Measurements from ENCODE around the gene CREB3.

CREB3 gene

DNA sequence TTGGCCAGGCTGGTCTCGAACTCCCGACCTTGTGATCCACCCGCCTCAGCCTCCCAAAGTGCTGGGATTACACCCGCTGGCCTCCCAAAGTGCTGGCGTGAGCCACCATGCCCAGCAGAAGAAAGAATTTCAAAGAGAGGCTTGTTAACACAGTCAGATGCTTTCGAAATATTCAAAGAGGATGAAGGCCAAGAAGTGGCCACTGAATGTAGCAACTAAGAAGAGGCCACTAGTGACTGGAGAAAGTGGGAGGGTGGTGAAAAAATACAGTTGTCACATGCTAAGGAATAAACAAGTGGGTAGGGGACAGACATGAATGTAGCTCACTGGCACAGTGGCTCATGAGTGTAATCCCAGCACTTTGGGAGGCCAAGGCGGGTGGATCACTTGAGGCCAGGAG, 29.8 kb upstream of the CREB3 start:
- no peak for DNase-seq (ENCODE audit: low read depth, low spot score)

DNA sequence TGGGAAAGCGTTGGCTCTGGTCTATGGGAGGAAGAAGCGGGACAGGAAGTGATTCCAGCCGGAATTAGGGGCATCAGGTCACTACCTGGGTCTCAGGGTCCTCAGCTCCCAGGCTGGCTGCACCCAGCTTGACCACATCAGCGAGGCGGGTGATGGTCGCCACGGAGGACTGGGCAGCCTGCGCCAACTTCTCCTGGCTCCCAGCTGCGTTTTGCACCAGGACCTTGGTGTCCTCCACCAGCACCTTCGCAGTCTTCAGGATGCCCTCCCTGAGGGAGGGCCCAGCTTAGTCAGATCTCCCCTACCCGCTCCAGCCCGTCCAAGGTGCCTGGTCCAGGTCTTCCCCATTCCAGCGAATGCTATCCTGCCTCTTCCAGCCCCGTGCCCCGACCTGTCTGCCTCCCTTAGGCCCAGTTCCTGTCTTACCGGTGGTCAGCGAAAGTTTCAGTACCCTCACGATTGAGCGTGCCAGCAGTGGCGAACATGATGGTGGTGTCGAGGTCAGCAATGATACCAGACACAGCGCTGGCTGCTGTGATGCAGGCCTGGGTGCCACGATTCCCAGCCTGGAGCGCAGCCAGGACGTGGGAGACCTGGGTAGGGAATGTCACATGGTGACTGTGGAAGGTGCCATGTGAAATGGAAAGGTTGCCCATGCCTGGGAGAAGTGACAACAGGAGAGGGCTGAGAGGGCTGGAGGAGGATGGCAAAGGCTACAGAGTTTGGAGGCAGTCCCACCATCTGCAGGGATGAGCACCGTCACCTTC, 28.4 kb upstream of the CREB3 start:
- DNase-seq (ENCODE audit: low read depth, low spot score), result no peak

DNA sequence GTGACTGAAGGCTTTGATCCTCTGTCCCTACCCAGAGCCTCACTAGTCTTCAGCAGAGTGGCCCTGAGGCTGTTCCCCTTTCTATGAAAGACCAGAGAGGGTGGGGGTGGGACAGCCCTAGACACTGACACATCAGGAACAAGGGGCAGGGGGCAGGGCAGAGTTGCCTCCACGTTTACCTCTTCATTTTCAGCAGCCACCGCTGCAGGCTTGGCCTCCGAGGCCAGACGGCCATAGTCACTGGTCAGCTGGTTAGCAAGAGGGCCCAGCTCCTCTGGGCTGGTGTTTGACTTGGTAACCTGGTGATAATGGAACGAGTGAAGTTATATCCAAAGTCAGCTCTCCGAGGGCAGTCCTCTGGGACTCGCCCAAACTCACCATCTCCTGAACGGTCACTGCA, 27.1 kb upstream of the CREB3 start:
- DNase-seq (ENCODE audit: low read depth, low spot score), result no peak

DNA sequence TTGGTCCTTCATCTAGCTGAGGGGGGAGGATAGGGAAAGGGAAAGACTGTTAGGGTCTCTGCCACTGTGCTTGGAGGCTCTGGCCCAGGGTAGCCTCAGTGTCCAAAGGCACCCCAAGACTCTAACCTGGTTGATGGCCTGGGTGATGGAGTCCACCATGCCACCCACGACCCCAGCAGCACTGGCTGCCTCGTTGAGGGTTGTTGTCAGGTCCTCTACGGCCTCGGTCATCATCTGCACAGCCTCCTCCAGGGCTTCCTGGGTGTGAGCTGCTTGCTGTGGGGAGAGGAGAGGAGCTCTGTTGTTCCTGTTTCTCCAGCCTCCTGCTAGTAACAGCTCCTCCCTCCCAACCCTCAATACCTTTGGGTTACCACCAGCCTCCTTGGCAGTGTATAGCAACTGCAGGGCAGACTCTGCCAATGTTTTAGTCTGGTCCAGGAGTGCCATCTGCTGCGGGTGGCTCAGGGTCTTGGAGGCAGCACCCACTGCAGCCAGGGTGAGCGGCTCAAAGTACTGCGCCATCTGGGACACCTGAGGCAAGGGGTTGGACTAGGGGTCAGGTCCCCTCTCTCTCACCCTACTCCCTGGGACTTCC, 26.5 kb upstream of the CREB3 start:
- no peak for DNase-seq (ENCODE audit: low read depth, low spot score)

DNA sequence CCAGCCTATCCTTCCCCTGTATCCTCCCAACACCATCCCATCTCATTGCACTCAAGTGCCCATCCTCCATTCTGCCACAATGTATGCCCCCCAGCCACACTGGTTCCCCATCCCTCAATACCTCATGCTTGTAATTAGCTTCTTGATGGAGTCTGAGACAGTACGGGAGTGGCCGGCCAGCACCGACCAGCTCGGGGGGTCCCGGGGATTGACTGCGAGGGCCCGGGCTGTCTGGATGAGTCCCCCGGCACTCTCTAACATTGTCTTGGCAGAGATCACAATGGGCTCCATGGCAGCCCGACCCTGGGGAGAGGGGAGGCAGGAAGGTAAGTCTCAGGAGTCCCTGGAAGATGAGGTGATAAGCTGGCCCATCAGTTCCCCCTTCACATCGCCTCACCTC, 25.5 kb upstream of the CREB3 start:
- no peak for DNase-seq (ENCODE audit: low read depth, low spot score)

DNA sequence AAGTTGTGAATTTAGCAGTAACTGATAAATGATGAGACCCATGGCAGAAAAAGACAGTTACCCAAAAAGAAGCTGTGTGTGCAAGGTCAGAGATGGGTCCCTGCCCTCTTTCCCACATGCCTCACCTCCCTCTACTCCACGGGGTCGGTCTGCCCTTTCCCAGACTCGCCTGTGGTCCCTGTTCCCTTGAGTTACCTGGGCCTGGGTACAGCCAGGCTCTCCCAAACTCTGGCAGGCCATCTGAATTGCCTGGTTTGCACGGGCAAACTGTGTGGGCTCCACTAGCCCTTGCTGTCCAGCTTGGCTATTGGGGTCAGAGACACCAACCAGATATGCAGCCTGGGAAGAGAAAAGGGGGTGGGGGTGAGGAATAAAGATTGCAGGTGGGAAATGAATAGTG, 24.3 kb upstream of the CREB3 start:
- no peak for DNase-seq (ENCODE audit: low read depth, low spot score)

DNA sequence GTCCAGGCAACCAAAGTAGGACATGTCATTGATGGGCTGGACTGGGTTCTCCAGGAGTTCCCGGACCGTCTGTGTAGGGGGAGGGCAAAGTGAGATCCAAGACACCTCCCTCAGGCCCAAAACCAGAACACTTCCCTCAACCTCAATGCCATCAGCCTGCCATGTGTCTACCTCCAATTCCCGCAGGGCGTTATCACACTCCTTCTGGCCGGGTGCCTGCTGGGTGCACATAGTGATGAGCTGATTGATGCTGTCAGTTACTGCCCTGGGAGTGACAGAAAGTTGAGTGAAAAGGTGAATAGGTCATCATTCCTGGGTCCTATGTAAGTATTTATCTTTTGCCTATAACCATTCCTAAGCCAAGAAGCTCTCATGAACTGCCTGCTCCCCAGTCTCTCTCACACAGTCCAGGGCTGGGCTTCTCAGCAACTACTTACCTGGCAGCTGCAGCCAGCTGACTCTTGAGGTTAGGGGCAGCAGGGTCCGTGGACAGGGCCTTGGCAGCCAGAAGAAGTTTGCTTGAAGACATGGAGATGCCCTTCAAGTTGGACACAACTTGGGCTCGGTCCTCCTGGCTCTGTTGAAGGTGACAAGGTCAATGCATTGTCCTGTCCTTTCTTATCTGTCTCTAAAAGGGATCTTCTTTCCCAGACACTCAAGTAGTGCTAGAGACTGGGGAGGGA, 21.5 kb upstream of the CREB3 start:
- DNase-seq (ENCODE audit: low read depth, low spot score), result no peak

DNA sequence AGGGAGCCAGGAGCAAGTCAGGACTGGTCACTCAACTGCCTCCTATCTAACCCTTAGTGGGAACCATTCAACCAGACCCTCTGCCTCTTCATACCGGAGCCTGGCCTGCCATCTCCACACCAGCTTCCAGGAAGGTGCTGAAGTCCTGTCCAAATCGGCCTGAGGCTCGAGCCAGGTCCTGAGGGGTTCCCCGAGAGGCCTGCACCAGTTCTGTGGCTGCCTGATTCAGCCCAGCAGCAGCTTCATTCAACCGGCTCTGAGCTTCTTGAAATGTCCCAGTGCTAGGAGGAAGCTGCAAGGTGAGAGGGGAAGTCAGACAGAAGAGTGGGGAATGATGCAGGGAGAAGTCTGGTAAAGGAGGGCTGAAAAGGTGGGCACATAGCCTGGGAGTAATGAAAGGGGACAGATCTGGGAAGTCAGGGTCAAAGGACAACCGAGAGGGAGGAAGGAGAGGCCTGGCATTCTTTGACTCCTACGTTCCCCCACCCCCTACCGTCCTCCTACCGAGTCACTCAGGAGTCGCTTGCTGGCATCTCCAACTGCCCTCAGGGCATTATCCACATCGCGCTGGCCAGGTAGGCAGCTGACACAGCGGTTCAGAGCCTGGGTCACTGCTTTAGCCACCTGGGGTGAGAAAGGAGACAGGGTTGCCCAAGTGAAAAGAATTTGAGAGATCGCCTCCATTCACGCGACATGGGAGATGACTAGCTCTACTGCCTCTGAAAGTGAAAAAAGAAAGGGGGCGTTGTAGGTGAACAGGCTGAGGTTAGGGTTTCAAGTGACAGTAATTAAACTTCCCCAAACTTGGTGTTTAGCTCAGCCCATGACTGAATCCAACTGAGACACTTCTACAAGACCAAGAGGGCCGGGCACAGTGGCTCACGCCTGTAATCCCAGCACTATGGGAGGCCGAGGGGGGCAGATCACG, 20.7 kb upstream of the CREB3 start:
- no peak for DNase-seq (ENCODE audit: low read depth, low spot score)

DNA sequence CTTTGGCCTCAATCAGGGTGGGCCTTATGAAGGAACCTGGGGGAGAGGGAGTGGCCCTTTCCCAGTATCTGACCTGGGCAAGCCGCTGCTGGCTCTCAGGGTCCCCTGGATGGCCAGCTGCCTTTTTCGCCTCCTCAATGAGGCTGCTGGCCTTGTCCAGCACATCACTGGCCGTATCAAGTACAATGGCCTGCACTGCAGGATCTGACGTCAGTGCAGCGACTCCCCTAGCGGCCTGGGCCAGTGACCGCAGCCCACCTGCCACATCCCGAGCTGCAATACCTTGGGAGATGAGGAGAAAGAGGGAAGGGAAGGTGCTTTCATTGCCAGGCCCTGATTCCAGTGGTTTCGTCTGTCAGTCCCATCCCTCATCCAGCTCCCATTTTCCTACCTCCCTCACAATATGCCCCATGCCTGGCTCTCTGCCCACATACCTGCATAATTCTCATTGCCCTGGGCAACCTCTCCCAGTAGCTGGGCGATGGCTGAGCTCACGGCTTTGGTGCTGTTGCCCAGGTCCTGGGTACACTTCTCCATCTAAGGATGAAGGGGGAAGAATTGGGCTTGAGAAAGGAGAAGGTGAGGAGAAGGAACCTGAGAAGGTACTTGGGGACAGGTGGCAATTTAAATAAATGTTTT, 19.6 kb upstream of the CREB3 start:
- peak; percentile 58 for DNase-seq (ENCODE audit: low read depth, low spot score)

DNA sequence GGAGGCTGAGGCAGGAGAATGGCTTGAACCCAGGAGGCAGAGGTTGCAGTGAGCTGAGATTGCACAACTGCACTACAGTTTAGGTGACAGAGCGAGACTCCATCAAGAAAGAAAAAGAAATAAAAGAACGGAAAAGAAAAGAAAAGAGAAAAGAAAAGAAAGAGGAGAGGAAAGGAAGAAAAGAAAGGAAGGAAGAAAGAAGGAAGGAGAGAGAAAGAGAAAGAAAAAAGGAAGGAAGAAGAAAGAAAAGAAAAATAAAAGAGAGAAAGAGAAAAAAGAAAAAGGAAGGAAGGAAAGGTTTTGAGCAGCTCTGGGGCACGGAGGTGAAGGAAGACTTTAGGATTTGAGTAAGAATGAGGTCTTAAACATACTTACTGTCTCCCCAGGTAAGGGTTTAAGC, 18.9 kb upstream of the CREB3 start:
- no peak for DNase-seq (ENCODE audit: low read depth, low spot score)

DNA sequence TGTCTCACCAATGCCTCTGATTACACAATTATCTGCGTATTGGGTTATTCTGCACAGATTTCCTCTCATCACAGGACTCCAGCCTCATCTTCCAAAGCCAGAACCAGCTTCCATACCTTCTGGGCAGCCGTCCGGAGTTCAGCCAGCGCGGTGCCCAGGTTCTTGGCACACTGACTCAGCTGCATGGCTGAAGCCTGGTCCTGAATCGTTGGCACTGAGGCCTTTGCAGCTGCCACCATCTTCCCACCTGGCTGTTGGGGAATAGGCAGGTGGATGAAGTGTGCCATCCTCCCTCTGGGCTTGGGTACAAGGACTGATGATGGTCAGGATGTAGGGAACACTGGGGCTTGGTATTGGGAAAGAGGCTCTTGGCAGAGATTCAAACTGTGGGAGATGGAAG, 18.3 kb upstream of the CREB3 start:
- no peak for DNase-seq (ENCODE audit: low read depth, low spot score)

DNA sequence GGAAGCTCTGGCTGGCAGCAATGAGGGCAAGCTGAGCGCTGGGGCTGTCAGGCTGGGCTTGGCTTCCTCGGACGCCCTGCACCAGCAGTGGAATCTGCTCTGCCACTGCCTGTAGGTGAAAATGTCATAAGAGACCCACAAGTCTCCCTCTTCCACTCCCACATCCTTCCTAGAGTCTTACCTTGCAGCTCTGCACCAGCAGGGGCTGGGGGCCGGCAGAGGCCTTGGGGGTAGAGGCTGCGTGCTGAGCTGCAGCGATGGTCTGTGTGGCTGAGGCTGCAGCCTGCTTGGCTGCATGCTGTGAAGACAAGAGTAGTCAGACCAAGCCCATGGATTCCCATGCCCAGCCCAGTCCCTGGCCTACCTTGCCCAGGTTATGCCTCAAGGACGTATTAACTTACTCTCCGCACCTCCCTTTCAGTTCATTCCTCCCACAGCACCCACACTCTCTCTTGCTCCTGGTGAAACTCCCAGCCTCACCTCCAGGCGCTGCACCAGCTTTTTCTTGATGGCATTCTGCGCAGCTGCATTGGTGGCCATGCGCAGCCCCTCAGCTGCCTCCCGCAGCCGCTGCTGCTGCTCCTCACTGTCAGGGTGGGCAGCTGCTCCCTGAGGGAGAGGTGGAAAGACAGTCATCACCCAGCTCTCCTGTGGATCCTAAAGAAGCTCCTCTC, 17.8 kb upstream of the CREB3 start:
- no peak for DNase-seq (ENCODE audit: low read depth, low spot score)

DNA sequence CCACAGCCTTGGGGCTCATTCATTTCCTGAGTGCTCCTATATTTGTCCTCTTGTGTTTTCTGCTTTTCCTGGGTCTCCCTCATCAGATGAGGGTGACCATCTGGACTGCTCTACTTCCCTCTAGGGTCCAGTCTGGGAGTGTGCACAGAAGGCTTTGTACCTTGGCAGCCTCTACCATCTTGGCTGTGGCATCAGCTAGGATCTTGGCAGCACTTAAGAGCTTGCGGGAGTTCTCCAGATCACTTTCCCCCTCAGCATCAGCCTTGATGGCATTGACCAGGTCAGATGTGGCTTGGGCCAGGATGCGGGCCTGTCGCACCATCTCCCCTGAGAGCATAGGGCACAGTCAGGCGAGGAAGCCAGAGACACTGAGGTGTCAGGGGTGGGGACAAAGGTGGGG, 16.2 kb upstream of the CREB3 start:
- peak; percentile 17 for DNase-seq (ENCODE audit: low read depth, low spot score)

DNA sequence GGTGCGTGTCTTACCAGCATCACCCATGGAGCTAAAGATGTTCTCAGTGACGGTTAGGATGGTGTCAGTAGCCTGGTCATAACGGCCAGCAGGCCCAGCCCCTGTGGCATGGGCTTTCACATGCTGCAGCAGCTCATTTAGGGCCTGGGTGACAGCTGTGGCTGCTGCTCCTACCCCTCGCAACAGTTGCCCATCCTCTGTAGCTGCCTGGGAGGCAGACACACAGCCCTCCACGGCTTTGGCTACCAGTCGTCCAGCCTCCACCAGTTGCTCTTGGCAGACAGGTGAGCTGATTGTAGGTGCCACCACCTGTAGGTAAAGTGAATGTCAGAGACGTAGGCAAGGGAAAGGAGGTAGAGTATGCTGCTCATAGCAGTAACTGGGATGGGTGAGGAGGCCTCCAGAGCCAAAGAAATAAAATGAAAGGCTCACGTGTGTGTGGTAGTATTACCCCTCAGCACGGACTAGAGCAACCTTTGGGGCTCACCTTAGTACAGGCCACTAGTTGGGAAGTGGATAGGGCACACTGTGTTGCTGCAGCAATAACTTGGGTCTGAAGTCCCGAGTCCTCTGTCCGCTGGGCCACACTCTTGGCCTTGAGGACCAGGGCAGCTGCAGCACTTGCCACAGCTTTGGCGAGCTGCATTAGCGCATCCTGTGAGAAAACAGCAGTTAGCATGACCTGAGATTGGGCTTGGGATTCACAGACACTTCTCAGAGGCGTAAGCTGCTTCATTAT, 15.2 kb upstream of the CREB3 start:
- DNase-seq (ENCODE audit: low read depth, low spot score), result no peak

DNA sequence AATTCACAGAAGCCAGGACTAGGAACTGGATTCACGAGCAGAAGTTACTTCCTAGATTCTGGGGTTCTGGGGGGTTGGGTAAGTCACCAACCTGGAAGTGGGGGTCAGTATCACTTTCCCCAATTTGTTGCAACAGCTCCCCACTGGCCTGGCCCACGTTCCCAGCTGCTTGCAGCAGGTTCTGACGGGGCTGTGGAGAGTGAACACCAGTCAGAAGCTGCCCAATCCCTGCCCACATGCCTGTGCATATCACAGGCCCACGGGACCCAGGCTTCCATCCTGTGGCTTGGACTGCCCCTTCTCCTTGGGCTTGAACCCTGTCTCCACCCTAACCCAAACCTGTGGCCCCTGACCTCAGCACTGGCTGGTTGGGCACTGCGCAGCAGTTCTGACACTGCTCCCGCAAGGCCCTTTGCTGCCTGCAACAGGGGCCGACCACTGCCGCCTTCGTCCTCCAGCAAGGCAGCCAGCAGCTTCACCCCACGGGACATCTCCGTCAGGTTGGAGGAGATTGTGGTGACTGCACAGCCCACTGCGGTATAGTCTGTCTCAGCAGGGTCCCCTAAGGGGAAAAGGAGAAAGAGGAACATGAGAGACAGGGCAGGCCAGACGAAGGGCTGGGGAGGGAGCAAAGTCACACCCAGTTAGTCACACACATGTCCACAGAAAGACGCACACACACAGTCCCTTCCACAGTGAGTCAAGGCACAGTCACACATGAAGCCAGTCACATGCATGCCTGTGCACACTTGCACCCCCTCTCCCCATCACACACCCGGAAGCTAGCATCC, 13.6 kb upstream of the CREB3 start:
- no peak for DNase-seq (ENCODE audit: low read depth, low spot score)

DNA sequence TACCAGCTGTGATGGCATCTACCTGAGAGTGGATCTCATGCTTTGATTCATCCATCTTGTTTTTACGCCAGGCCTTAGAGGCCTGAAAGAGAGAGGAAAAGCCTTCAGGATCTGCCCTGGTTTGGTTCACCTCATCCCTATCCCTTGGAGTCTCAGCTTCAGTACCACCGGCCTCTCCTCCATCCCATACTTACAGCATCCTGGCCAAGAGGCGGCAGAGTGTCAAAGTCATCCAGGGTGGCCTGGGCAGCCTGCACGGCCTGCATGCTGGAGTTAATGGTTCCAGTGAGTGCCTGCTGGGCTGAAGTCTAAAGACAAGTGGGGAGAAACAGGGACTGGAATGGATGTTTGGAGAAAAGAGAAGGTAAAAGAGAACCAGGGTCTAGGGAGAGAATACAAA, 12.9 kb upstream of the CREB3 start:
- DNase-seq (ENCODE audit: low read depth, low spot score), result no peak

DNA sequence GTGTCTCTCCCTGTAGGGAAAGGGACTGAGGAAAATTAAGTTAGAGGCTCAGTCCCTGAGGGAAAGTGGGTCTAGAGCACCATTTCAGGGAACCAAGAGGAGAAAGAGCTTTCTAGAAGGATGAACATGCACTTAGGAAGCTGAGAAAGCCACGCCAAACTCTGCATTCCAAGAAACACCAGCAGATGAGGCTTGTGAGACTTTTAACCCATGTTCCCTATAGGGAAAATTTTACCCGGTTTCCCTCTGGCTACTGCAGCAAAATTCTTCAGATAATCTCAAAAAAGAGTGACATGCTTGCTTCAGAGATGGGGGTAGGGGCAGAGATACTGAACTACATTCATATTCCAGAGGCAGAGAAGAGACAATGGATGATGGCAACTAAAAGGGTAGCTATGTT, 9.0 kb upstream of the CREB3 start:
- no peak for DNase-seq (ENCODE audit: low read depth, low spot score)

DNA sequence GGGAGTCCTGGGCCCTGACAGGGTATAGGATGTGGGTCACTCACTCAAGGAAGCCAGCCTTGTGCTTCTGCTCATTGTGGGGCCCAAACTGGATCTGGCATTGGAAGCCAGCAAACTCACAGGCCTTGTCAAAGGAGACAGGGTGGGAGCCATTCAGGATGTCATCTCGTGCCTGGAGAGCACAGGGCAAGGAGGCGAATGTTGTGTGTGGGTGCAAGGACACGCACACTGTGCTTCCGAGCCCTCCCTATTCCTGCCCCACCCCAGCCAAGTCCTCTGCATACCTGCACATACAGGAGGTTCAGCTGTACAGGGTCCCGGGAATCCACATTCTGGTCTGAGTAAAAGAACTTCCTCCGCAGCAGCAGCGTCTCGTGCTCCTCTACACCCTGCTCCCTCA, 8.6 kb upstream of the CREB3 start:
- no peak for DNase-seq (ENCODE audit: low read depth, low spot score)

DNA sequence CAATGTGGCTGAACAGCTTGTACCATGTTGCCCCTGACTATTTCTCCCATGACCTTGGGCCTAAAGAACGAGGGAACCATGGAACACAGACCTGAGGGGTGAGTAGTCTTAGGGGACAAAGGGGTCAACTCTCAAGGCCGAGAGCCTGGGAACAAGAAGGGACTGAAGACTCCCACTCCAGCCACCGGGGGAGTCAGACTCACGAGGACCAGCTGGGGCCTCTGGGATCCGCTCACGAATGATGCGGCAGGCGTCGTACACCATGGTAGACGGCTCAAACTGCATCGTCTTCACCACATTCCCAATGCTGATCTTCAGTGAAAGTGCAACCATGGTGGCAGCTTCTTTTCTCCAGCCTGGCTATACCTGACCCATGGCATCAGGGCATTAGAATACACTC, 7.1 kb upstream of the CREB3 start:
- no peak for DNase-seq (ENCODE audit: low read depth, low spot score)

DNA sequence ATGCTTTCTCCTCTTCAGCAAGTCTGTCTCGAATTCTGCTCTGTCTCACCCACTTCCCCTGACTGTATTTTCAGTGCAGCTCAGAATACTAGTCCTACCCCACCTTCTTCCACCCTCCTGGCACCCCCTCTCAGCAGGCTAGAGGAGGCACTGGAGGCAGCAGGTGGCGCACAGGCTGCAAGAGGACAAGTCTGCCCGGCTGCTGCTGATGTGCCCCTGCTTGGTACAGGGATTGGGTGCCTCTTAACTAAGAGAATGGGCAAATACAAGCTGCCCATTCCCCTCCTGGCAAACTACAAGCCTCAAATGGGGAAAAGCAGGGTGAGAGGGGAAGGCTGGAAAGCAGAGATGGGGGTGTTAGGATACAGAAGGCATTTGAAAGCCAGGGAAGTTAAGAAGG, 5.5 kb upstream of the CREB3 start:
- DNase-seq (ENCODE audit: low read depth, low spot score), result peak; percentile 74

All from astrocyte of the hippocampus (primary cell).